Tibial nerve (tissue), 4 donors: ENCODE results near the gene SPSB3.

Experiments
- EP300 ChIP-seq, 2 donors: sonication (generic); formaldehyde crosslinking; IDR thresholded peaks; one replicate each; pipeline ENCODE4 v1.6.1; 2017; ENCODE audit warnings: antibody characterized with exemption in 2 of 2, mild to moderate bottlenecking in 1 of 2
- POLR2A ChIP-seq, 2 donors: fragments of 450-650 bp; IDR thresholded peaks; one replicate each; pipeline ENCODE4 v1.6.1; 2017; ENCODE audit warnings: antibody characterized with exemption in 2 of 2, mild to moderate bottlenecking in 2 of 2, moderate library complexity in 2 of 2
- TF ChIP-seq, protein P1 (sequence below), 5 experiments: fragments of 200-600 bp in 3 of 5; fragments of 450-650 bp in 2 of 5; sonication (generic) in 3 of 5; IDR thresholded peaks; one replicate each; pipeline ENCODE4 v1.5.1; 2016 to 2019; ENCODE audit warnings: antibody characterized with exemption in 5 of 5, mild to moderate bottlenecking in 3 of 5, moderate library complexity in 2 of 5

DNA sequence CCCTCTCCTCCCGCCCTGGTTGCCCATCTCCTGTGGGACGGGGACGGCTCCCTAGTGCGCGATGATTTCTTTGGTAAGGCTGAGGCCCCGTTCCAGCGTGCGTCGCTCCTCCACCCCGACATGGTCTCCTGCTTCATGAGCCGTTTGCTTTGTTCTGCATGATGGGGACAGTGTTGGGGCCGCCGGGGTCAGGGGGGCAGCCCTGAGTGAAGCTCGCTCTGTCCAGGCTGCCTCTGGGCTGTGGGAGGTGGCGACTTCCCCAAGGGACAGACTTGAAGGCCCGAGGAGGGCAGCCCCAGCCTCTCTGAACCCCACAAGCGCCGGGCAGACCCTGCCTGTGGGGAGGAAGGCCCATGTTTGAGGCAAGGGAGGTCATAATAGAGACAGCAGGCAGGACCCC is 23.4 kb downstream of the SPSB3 start:
- TF ChIP-seq, protein P1, sequence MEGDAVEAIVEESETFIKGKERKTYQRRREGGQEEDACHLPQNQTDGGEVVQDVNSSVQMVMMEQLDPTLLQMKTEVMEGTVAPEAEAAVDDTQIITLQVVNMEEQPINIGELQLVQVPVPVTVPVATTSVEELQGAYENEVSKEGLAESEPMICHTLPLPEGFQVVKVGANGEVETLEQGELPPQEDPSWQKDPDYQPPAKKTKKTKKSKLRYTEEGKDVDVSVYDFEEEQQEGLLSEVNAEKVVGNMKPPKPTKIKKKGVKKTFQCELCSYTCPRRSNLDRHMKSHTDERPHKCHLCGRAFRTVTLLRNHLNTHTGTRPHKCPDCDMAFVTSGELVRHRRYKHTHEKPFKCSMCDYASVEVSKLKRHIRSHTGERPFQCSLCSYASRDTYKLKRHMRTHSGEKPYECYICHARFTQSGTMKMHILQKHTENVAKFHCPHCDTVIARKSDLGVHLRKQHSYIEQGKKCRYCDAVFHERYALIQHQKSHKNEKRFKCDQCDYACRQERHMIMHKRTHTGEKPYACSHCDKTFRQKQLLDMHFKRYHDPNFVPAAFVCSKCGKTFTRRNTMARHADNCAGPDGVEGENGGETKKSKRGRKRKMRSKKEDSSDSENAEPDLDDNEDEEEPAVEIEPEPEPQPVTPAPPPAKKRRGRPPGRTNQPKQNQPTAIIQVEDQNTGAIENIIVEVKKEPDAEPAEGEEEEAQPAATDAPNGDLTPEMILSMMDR (IDR thresholded peaks at IDR 0.05), result no peak
- TF ChIP-seq POLR2A (IDR thresholded peaks at IDR 0.05), result no peak
- TF ChIP-seq EP300 (IDR thresholded peaks at IDR 0.05), result no peak
